Esophagus muscularis mucosa (tissue), 4 donors: Measurements from ENCODE around the gene STK33.

Source experiments
- CTCF ChIP-seq, 3 experiments: fragments of 200-600 bp in 2 of 3; fragments of 450-650 bp in 1 of 3; sonication (generic) in 2 of 3; IDR thresholded peaks; one replicate each; pipeline ENCODE4 v1.5.1; 2017 to 2019; ENCODE audit warnings: antibody characterized with exemption in 3 of 3, mild to moderate bottlenecking in 2 of 3, moderate library complexity in 1 of 3
- EP300 ChIP-seq: sonication (generic); formaldehyde crosslinking; IDR thresholded peaks from one replicate; pipeline ENCODE4 v1.6.1; 2017; ENCODE audit warnings: antibody characterized with exemption
- POLR2A ChIP-seq: fragments of 450-650 bp; IDR thresholded peaks from one replicate; pipeline ENCODE4 v1.6.1; 2017; ENCODE audit warnings: antibody characterized with exemption, moderate library complexity, mild to moderate bottlenecking, low read depth
- POLR2AphosphoS5 ChIP-seq, 2 donors: sonication (generic); formaldehyde crosslinking; IDR thresholded peaks; one replicate each; pipeline ENCODE4 v1.6.1; 2017; ENCODE audit warnings: antibody characterized with exemption in 2 of 2

DNA sequence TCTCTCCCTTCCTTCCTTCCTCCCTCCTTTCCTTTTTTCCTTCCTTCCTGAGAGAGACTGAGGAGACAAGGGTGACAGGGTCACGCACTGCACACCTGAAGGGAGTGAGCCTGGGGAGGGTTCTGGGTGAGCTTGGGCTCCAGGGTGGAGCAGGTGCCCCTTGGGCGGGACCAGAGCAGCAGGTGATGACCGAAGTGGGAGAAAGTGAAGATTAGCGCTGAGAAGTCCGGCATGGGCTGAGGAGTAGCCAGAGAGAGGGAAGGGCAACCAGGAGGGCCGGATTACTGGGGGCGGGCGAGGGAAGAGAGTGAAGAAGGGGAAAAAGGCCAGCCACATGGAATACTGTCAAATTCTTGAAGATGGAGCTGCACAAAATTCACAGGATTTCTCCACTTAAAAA is 231.1 kb downstream of the STK33 start:
- TF ChIP-seq POLR2A (no peak), CTCF (IDR thresholded peaks at IDR 0.05) (no peak), EP300 (no peak), POLR2AphosphoS5 (IDR thresholded peaks at IDR 0.05) (no peak)
